ENCODE measurements around the gene NRCAM.

DNA sequence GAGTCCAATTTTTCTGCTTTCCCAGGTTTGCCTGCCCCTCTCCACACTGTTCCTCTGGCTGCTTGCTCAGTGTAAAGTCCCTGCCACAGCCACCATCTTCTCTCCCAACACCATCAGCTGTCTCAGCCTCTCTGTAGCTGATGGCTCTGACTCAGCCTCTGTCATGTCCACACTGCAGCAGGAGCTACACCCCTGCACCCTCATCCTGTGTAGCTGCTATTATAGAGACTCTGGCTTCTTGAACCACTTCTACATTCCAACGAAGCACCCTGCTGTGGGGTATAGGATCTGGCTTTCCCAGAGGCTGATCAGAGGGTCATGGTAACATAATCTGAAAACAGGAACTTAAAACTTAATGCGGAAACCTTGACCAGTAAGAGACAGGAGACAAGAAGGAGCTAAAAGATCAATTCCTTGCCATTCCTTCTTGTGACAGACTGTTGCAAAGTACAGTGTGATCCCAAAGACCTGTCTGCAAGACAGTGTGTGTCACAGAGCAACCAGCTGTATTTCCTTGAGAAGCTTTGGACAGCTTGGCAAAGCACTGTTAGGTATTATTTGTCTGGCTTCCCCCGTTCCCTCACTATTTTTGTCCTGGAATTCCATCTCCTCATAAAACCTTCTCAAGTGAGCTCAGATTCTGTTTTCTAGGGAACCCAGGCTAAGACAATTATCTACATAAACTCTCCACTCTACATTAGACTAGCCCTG is 42.3 kb downstream of the NRCAM start:
- no peak for TF ChIP-seq POLR2A (IDR thresholded peaks at IDR 0.05)
- no peak for TF ChIP-seq CTCF (IDR thresholded peaks at IDR 0.05)
